GM23248 (cell line): ENCODE data around the gene WNT16.

Experiments
- EZH2 ChIP-seq: fragments of 200-600 bp; sonication (generic); IDR thresholded peaks from 2 replicates; pipeline ENCODE4 v1.6.1; 2018; ENCODE audit warnings: antibody characterized with exemption, mild to moderate bottlenecking; ENCODE audit not compliant: insufficient read depth, poor library complexity, severe bottlenecking
- EZH2phosphoT487 ChIP-seq: fragments of 200-600 bp; sonication (generic); IDR thresholded peaks from 2 replicates; pipeline ENCODE4 v1.6.1; 2018; ENCODE audit warnings: antibody characterized with exemption, moderate library complexity, mild to moderate bottlenecking, low read depth; ENCODE audit not compliant: insufficient read depth

DNA sequence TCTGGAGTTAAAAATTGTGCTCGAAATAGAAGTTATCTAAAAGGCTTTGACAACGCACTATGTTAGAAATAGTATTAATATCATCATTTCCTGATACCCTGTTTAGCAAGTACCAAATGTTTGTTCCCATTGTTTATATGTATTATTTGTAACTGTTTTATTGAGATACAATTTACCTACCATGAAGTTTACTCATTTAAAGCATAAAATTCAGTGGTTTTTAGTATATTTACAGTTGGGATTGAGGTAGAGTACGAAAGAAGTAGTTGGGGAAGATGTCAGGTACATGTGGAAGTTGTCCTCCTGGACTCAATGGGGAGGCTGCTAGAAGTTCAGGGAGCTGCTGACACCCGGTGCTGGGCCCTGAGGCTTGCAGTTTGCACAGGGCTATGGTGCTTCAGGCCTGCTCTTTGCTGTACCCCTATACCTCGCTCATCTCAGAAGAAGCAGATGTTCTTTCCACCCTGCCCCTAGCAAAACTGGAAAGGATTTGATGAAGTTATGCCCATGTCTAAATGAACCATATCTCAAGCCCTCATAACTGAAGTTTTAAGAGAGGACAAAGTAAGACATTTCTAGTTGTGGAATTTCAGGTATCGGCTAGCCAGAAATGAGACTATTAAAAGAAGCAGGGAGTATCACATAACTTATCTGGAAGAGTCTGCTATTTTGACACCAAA lies 25.2 kb upstream of the WNT16 start:
- TF ChIP-seq EZH2 (no peak), EZH2phosphoT487 (no peak)
